Epithelial cell of proximal tubule (primary cell): ENCODE results near the gene CAMK2G. TPM values are rescaled to one million over a fixed set of nuclear protein-coding genes. Genes with fewer than 3 reads are reported as not detected.

ENCODE experiments used
- DNase-seq: peaks from one replicate; pipeline ENCODE4 v3.0.0-alpha.2; 2011; ENCODE audit warnings: low read depth
- H3K4me3 ChIP-seq: 2 replicates; pipeline ENCODE4 v1.5.1; 2011; ENCODE audit warnings: low read depth, mild to moderate bottlenecking, low read length
- CTCF ChIP-seq: conservative IDR thresholded peaks from 2 replicates; pipeline ENCODE4 v1.5.1; 2012; ENCODE audit warnings: low read depth, mild to moderate bottlenecking, low read length
- total RNA-seq: library from RNA; depleted of rRNA; stranded (reverse); fragments of >200 nt; gene quantifications from 2 replicates; pipeline ENCODE4 v1.2.3, GENCODE V29; 2015

The CAMK2G gene
- total RNA-seq, 1 donor from 2014 or later, result 15.2 TPM

GRCh38 chr10:73887294-73888039 is 13.1 kb upstream of the CAMK2G start:
- no peak for TF ChIP-seq CTCF
- peak overlapping the region; percentile 38 for H3K4me3 ChIP-seq
- peak; percentile 77 for DNase-seq

- H3K4me3 ChIP-seq, result no peak overlapping the region
- no peak for TF ChIP-seq CTCF
- no peak for DNase-seq
Measured at GRCh38 chr10:73886661-73887293, 12.4 kb upstream of the CAMK2G start.

GRCh38 chr10:73886085-73886529 is 11.8 kb upstream of the CAMK2G start:
- TF ChIP-seq CTCF, result peak; percentile 92
- no peak for DNase-seq
- H3K4me3 ChIP-seq, result no peak overlapping the region

- DNase-seq, result no peak
- TF ChIP-seq CTCF, result no peak
- no peak overlapping the region for H3K4me3 ChIP-seq
Measured at GRCh38 chr10:73884017-73884416, 9.7 kb upstream of the CAMK2G start.

GRCh38 chr10:73881221-73881919 is 7.0 kb upstream of the CAMK2G start:
- TF ChIP-seq CTCF, result no peak
- H3K4me3 ChIP-seq, result no peak overlapping the region
- DNase-seq, result no peak

GRCh38 chr10:73879296-73880173 is 5.2 kb upstream of the CAMK2G start:
- TF ChIP-seq CTCF, result peak; percentile 93
- no peak for DNase-seq
- H3K4me3 ChIP-seq, result no peak overlapping the region
